Measurements from ENCODE around the gene CAMTA2.

CAMTA2 gene

GRCh38 chr17:4998732-4999429, 11.4 kb upstream of the CAMTA2 start:
- Histone ChIP-seq H3K4me1 (ENCODE audit: control insufficient read depth, insufficient read depth, low read length) (peaks cover 6% of the 10 kb centered on the region), H3K9ac (ENCODE audit: low read depth, low read length) (peak overlapping the region; percentile 54), H3K36me3 (ENCODE audit: control insufficient read depth, insufficient read depth, low read length) (peaks cover 29% of the 10 kb centered on the region), H3K27me3 (ENCODE audit: control insufficient read depth, insufficient read depth, low read length) (peaks cover 3% of the 10 kb centered on the region), H3K4me3 (ENCODE audit: low read depth, low read length) (peak overlapping the region; percentile 87), H3K9me3 (ENCODE audit: control insufficient read depth, insufficient read depth, low read length) (no peaks in the 10 kb centered on the region)

- Histone ChIP-seq H3K4me1 (ENCODE audit: control insufficient read depth, insufficient read depth, low read length) (peaks cover 6% of the 10 kb centered on the region), H3K27me3 (ENCODE audit: control insufficient read depth, insufficient read depth, low read length) (peaks cover 3% of the 10 kb centered on the region)
These were observed 10.7 kb upstream of the CAMTA2 start for GRCh38 chr17:4998027-4998731.

GRCh38 chr17:4997302-4998026, 10.0 kb upstream of the CAMTA2 start, which contains the start of the genes INCA1 and KIF1C:
Gene INCA1 (minus strand): TSS chr17:4997522. CDS start chr17:4994437, 3,085 bp downstream.
Gene KIF1C (plus strand): TSS chr17:4997950. CDS start chr17:5000247, 2,297 bp downstream.
- Histone ChIP-seq H3K4me3 (ENCODE audit: low read depth, low read length) (peak within 1 kb of the TSS; percentile 87), H3K36me3 (ENCODE audit: control insufficient read depth, insufficient read depth, low read length) (peaks cover 19% of the 10 kb centered on the region), H3K9me3 (ENCODE audit: control insufficient read depth, insufficient read depth, low read length) (no peaks in the 10 kb centered on the region), H3K27me3 (ENCODE audit: control insufficient read depth, insufficient read depth, low read length) (peaks cover 3% of the 10 kb centered on the region), H3K9ac (ENCODE audit: low read depth, low read length) (peak within 1 kb of the TSS; percentile 70), H3K4me1 (ENCODE audit: control insufficient read depth, insufficient read depth, low read length) (peaks cover 6% of the 10 kb centered on the region)

More at GRCh38 chr17:4998027-4998731, 10.7 kb upstream of the CAMTA2 start:
- Histone ChIP-seq H3K9ac (ENCODE audit: low read depth, low read length) (peak overlapping the region; percentile 54), H3K9me3 (ENCODE audit: control insufficient read depth, insufficient read depth, low read length) (no peaks in the 10 kb centered on the region), H3K36me3 (ENCODE audit: control insufficient read depth, insufficient read depth, low read length) (peaks cover 22% of the 10 kb centered on the region), H3K4me3 (ENCODE audit: low read depth, low read length) (peak overlapping the region; percentile 87)

- H3K4me3 ChIP-seq (ENCODE audit: low read depth, low read length), result no peak overlapping the region
- H3K9ac ChIP-seq (ENCODE audit: low read depth, low read length), result no peak overlapping the region
- peaks cover under 1% of the 10 kb centered on the region for H3K4me1 ChIP-seq (ENCODE audit: control insufficient read depth, insufficient read depth, low read length)
These were observed 6.7 kb upstream of the CAMTA2 start for GRCh38 chr17:4994081-4994595.

GRCh38 chr17:4987767-4988567, 492 bp upstream of the CAMTA2 start:
- Histone ChIP-seq H3K4me1 (ENCODE audit: control insufficient read depth, insufficient read depth, low read length) (peaks cover 4% of the 10 kb centered on the region), H3K9ac (ENCODE audit: low read depth, low read length) (peak overlapping the region; percentile 54), H3K4me3 (ENCODE audit: low read depth, low read length) (peak overlapping the region; percentile 82), H3K36me3 (ENCODE audit: control insufficient read depth, insufficient read depth, low read length) (no peaks in the 10 kb centered on the region), H3K27me3 (ENCODE audit: control insufficient read depth, insufficient read depth, low read length) (no peaks in the 10 kb centered on the region), H3K9me3 (ENCODE audit: control insufficient read depth, insufficient read depth, low read length) (no peaks in the 10 kb centered on the region)

More at GRCh38 chr17:4994081-4994595, 6.7 kb upstream of the CAMTA2 start:
- H3K36me3 ChIP-seq (ENCODE audit: control insufficient read depth, insufficient read depth, low read length), result no peaks in the 10 kb centered on the region
- H3K27me3 ChIP-seq (ENCODE audit: control insufficient read depth, insufficient read depth, low read length), result peaks cover 3% of the 10 kb centered on the region
- H3K9me3 ChIP-seq (ENCODE audit: control insufficient read depth, insufficient read depth, low read length), result no peaks in the 10 kb centered on the region

GRCh38 chr17:4986403-4986802, 1.1 kb downstream of the CAMTA2 start:
- Histone ChIP-seq H3K9me3 (ENCODE audit: control insufficient read depth, insufficient read depth, low read length) (no peaks in the 10 kb centered on the region), H3K4me1 (ENCODE audit: control insufficient read depth, insufficient read depth, low read length) (peaks cover 4% of the 10 kb centered on the region), H3K36me3 (ENCODE audit: control insufficient read depth, insufficient read depth, low read length) (no peaks in the 10 kb centered on the region), H3K9ac (ENCODE audit: low read depth, low read length) (no peak overlapping the region), H3K4me3 (ENCODE audit: low read depth, low read length) (peak overlapping the region; percentile 82), H3K27me3 (ENCODE audit: control insufficient read depth, insufficient read depth, low read length) (no peaks in the 10 kb centered on the region)

- peaks cover 4% of the 10 kb centered on the region for H3K4me1 ChIP-seq (ENCODE audit: control insufficient read depth, insufficient read depth, low read length)
- no peak overlapping the region for H3K9ac ChIP-seq (ENCODE audit: low read depth, low read length)
- H3K4me3 ChIP-seq (ENCODE audit: low read depth, low read length), result no peak overlapping the region
- peaks cover 7% of the 10 kb centered on the region for H3K27me3 ChIP-seq (ENCODE audit: control insufficient read depth, insufficient read depth, low read length)
- no peaks in the 10 kb centered on the region for H3K9me3 ChIP-seq (ENCODE audit: control insufficient read depth, insufficient read depth, low read length)
- H3K36me3 ChIP-seq (ENCODE audit: control insufficient read depth, insufficient read depth, low read length), result peaks cover 5% of the 10 kb centered on the region
These were observed 5.2 kb downstream of the CAMTA2 start for GRCh38 chr17:4982305-4982704.

GRCh38 chr17:4980644-4981216, 6.7 kb downstream of the CAMTA2 start:
- Histone ChIP-seq H3K27me3 (ENCODE audit: control insufficient read depth, insufficient read depth, low read length) (peaks cover 7% of the 10 kb centered on the region), H3K9ac (ENCODE audit: low read depth, low read length) (no peak overlapping the region), H3K4me3 (ENCODE audit: low read depth, low read length) (no peak overlapping the region), H3K36me3 (ENCODE audit: control insufficient read depth, insufficient read depth, low read length) (peaks cover 5% of the 10 kb centered on the region), H3K4me1 (ENCODE audit: control insufficient read depth, insufficient read depth, low read length) (peaks cover 4% of the 10 kb centered on the region), H3K9me3 (ENCODE audit: control insufficient read depth, insufficient read depth, low read length) (no peaks in the 10 kb centered on the region)

GRCh38 chr17:4978726-4979125, 8.7 kb downstream of the CAMTA2 start:
- peaks cover 5% of the 10 kb centered on the region for H3K36me3 ChIP-seq (ENCODE audit: control insufficient read depth, insufficient read depth, low read length)
- H3K4me1 ChIP-seq (ENCODE audit: control insufficient read depth, insufficient read depth, low read length), result peaks cover 4% of the 10 kb centered on the region
- H3K9me3 ChIP-seq (ENCODE audit: control insufficient read depth, insufficient read depth, low read length), result no peaks in the 10 kb centered on the region
- H3K27me3 ChIP-seq (ENCODE audit: control insufficient read depth, insufficient read depth, low read length), result peaks cover 16% of the 10 kb centered on the region
- no peak overlapping the region for H3K4me3 ChIP-seq (ENCODE audit: low read depth, low read length)
- H3K9ac ChIP-seq (ENCODE audit: low read depth, low read length), result no peak overlapping the region

GRCh38 chr17:4974115-4974670, 13.3 kb downstream of the CAMTA2 start:
- Histone ChIP-seq H3K36me3 (ENCODE audit: control insufficient read depth, insufficient read depth, low read length) (peaks cover 12% of the 10 kb centered on the region), H3K9me3 (ENCODE audit: control insufficient read depth, insufficient read depth, low read length) (no peaks in the 10 kb centered on the region), H3K4me3 (ENCODE audit: low read depth, low read length) (no peak overlapping the region), H3K4me1 (ENCODE audit: control insufficient read depth, insufficient read depth, low read length) (peaks cover 7% of the 10 kb centered on the region), H3K27me3 (ENCODE audit: control insufficient read depth, insufficient read depth, low read length) (peaks cover 16% of the 10 kb centered on the region), H3K9ac (ENCODE audit: low read depth, low read length) (no peak overlapping the region)

All from iPS-15b (cell line).